ENCODE results near the gene CYFIP2.

The CYFIP2 gene

DNA sequence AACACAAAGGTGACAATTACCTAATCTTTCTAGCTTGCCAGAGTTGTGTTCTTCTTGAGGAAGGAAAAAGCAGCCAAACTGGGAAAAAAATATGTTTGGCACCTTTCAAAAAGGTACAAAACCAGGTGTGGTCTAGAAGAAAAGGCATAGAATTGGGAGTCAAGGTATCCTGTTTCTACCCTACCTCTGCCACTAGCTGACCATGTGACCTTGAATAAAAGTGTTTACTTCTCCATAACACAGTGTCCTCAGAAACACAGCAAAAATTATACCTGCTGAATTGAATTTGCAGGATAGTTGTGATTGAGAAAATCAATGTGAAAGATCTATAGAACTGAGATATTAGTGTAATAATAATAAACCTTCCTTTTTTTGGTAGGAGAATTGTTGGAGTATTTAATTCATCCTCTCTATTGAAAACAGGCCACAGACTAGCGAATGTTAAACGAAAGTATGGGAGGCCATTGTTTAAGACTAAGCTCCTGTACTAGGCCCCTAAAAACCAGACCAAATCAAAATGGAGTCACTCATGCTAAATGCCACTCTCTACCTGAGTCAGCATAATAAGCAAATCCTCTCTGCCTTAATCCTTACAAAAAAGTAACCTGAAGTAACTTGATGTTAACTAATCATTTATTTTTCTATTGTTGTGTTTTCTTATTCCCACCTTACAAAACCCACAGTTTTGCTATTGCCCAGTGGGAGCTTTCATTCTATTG is 12.6 kb downstream of the CYFIP2 start:
- ChIA-PET POLR2A (no interaction called here), CTCF (interaction anchor here (1.2 kb wide), 1 partner anchor 24 kb away, joined by 3 read pairs; no protein-coding TSS in a partner anchor)
- no peak for TF ChIP-seq LEF1 (IDR thresholded peaks at IDR 0.05; ENCODE audit: borderline replicate concordance)
- TF ChIP-seq TARDBP (IDR thresholded peaks at IDR 0.05): no peak
- DNase-seq (ENCODE audit: extremely low spot score): no peak

DNA sequence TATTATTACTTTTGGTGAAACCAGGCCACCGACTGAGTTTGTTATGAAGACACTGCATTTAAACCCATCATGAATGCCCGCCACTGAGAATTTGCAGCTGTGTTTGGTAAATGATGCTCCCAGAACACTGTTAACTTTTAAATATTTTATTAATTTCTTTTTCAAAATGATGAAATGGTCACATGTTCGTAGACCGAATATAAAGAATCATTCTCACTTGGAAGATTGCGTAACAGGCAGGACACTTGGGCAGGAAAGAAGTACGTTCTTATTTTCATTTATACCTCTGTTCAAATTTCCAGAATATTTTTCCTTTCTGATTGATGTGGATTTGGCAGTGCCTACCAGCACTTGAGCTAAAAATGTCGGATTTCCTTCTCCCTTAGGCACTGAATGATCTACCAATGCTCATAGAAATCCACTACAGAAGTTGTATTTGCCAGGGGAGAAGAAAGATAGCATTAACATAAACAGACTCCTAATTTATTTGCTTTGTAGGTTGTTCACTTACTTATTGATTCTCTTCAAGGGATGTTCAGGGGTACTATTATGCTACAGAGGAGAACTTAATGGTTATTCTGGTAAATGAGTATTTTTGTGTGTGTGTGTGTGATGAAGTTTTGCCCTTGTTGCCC is 13.8 kb downstream of the CYFIP2 start:
- ChIA-PET CTCF (interaction anchor here (0.6 to 1.2 kb wide), 2 partner anchors 26 to 124 kb away, joined by 3 to 4 read pairs; no protein-coding TSS in a partner anchor), POLR2A (no interaction called here)
- no peak for DNase-seq (ENCODE audit: extremely low spot score)
- TF ChIP-seq FOXK2 (IDR thresholded peaks at IDR 0.05) (no peak), L3MBTL2 (conservative IDR thresholded peaks at IDR 0.05) (no peak), CTBP1 (IDR thresholded peaks at IDR 0.05; ENCODE audit: borderline replicate concordance) (no peak)

DNA sequence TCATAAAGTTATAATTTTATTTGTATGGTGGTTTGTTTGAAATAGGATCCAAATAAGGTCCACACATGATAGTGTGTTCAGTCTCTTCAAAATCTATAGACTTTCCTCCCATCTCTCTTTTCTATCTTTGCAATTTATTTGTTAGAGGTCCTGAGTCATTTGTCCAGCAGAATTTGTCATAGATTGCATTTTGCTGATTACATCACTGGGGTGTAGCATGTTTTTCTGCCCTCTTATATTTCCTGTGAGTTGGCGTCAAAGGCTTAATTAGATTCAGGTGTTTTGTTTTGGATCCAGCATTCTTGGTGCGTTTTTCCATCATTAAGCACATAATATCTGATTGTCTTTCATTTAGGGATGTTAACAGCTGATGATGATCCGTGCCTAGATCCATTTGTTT is 15.0 kb downstream of the CYFIP2 start:
- POLR2A ChIA-PET: no interaction called here
- TF ChIP-seq SUZ12 (IDR thresholded peaks at IDR 0.05) (no peak), BHLHE40 (IDR thresholded peaks at IDR 0.05; ENCODE audit: borderline replicate concordance) (no peak), TARDBP (IDR thresholded peaks at IDR 0.05) (no peak), ZNF384 (IDR thresholded peaks at IDR 0.05) (no peak), FOXM1 (IDR thresholded peaks at IDR 0.05; ENCODE audit: borderline replicate concordance) (no peak), ARNT (IDR thresholded peaks at IDR 0.05) (no peak), NFRKB (IDR thresholded peaks at IDR 0.05) (no peak), FOXA1 (IDR thresholded peaks at IDR 0.05) (no peak), SP1 (IDR thresholded peaks at IDR 0.05) (no peak), ELF4 (IDR thresholded peaks at IDR 0.05) (no peak), LEF1 (IDR thresholded peaks at IDR 0.05; ENCODE audit: borderline replicate concordance) (no peak), HDGF (IDR thresholded peaks at IDR 0.05; ENCODE audit: borderline replicate concordance) (no peak), L3MBTL2 (conservative IDR thresholded peaks at IDR 0.05) (no peak), FOXK2 (IDR thresholded peaks at IDR 0.05) (no peak), CTBP1 (IDR thresholded peaks at IDR 0.05; ENCODE audit: borderline replicate concordance) (no peak)
- TF ChIP-seq, protein P1, sequence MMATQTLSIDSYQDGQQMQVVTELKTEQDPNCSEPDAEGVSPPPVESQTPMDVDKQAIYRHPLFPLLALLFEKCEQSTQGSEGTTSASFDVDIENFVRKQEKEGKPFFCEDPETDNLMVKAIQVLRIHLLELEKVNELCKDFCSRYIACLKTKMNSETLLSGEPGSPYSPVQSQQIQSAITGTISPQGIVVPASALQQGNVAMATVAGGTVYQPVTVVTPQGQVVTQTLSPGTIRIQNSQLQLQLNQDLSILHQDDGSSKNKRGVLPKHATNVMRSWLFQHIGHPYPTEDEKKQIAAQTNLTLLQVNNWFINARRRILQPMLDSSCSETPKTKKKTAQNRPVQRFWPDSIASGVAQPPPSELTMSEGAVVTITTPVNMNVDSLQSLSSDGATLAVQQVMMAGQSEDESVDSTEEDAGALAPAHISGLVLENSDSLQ (IDR thresholded peaks at IDR 0.05): no peak
- CTCF ChIA-PET: no interaction called here
- no peak for DNase-seq (ENCODE audit: extremely low spot score)

DNA sequence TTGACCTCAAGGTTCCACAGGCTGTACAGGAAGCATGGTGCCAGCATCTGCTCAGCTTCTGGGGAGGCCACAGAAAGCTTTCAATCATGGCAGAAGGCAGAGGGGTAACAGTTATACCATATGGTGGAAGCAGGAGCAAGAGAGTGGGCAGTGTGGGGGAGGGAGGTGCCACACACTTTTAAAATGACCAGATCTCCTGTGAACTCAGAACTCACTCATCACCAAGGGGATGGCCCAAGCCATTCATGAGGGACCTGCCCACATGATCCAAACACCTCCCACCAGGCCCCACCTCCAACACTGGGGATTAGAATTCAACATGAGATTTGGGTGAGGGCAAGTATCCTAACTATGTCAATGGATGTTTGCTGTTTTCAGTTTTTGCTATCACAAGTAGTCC is 16.2 kb downstream of the CYFIP2 start:
- TF ChIP-seq ZNF384 (IDR thresholded peaks at IDR 0.05) (no peak), FOXK2 (IDR thresholded peaks at IDR 0.05) (no peak), ARNT (IDR thresholded peaks at IDR 0.05) (no peak)
- DNase-seq (ENCODE audit: extremely low spot score): no peak
- POLR2A ChIA-PET: no interaction called here
- CTCF ChIA-PET: no interaction called here

DNA sequence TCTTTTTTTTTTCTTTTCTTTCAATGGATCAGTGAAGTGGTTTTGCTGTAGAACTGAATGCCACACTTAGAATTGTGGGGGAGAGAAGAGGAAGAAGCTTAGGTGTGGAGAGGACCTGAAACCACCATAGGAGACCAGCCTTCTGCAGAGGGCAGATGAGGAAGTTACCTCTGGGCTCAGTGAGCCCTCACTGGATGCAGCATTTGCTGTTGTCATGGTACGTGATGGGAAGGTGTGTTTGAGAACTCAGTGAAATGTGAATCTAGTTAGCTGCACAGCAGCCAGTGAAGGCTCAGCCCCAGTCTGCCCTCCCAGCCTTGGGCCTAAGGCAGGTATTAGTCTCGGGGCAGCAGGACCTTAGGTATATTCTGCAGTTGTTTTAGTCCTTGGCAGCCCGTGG is 17.5 kb downstream of the CYFIP2 start:
- ChIA-PET CTCF (no interaction called here), POLR2A (no interaction called here)
- TF ChIP-seq, protein P1 (IDR thresholded peaks at IDR 0.05): no peak
- DNase-seq (ENCODE audit: extremely low spot score): no peak

DNA sequence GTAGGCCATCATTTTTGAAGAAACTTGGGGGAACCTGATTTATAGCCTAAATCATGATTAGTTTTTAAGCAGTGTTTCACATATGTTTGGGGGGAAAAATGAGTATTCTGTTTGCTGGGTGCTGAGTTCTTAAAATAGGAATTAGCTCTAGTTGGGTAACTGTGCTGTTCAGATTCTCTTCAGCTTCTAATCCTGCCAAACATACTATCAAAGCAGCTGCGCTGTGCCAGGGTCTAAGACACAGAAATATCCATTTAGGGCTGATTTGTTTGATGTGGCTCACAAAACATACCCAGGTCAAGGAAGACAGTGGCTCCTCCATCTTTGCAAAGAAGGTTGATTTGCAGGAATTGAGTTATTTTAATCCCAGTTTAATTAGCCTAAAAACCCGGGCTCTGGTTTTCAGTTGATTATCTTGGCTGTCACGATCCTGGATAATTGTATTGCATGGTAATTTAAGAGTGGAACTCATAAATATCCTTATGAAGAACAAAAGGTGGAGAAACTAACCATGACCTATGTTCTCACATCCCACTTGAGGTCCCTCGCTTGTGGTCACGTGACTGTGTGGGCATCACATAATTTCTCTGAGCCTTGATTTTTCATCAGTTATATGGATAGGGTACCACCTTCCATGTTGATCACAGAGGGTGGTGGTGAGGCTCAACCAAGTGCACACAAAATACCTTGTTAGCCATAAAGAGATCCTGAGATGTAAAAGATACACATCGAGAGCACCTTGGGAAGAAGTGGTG is 18.7 kb downstream of the CYFIP2 start:
- POLR2A ChIA-PET: no interaction called here
- TF ChIP-seq BHLHE40 (IDR thresholded peaks at IDR 0.05; ENCODE audit: borderline replicate concordance) (no peak), SUZ12 (IDR thresholded peaks at IDR 0.05) (no peak), HDGF (IDR thresholded peaks at IDR 0.05; ENCODE audit: borderline replicate concordance) (no peak), FOXK2 (IDR thresholded peaks at IDR 0.05) (no peak), FOXM1 (IDR thresholded peaks at IDR 0.05; ENCODE audit: borderline replicate concordance) (no peak), ARNT (IDR thresholded peaks at IDR 0.05) (no peak), L3MBTL2 (conservative IDR thresholded peaks at IDR 0.05) (no peak), LEF1 (IDR thresholded peaks at IDR 0.05; ENCODE audit: borderline replicate concordance) (no peak), SP1 (IDR thresholded peaks at IDR 0.05) (no peak)
- CTCF ChIA-PET: no interaction called here
- DNase-seq (ENCODE audit: extremely low spot score): no peak

DNA sequence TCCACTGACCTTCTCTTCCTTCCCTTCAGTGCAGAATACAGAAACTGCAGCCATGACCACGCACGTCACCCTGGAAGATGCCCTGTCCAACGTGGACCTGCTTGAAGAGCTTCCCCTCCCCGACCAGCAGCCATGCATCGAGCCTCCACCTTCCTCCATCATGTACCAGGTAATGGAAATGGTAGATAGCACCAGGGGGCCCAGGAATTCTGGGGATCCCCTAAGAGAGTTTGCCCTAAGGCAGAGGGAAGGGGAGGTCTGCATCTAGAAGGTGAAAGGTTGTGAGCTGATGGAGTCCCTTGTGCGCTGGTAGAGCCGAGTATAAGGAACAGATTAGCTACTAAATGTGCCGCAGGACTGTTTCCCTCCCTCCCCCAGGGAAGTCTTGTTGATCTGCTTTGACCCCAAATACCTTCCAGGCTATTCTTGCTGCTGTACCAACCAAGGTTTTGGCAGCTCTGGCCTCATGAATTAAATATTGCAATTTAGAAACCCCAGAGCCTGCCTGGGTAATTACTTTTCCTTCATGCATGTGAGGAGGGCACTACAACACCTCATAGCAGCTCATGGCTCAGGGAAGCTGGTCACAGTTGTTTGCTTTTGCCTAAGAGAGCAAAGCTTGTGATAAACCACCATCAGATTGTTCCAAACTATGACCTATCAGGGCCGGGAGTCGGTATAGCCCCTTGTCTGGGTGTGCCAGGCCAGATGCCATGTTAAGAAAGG is 19.6 kb downstream of the CYFIP2 start:
- DNase-seq (ENCODE audit: extremely low spot score): no peak
- TF ChIP-seq TARDBP (IDR thresholded peaks at IDR 0.05) (no peak), CTBP1 (IDR thresholded peaks at IDR 0.05; ENCODE audit: borderline replicate concordance) (no peak), SP1 (IDR thresholded peaks at IDR 0.05) (no peak), ZNF384 (IDR thresholded peaks at IDR 0.05) (no peak), NFRKB (IDR thresholded peaks at IDR 0.05) (no peak), SUZ12 (IDR thresholded peaks at IDR 0.05) (no peak), ARNT (IDR thresholded peaks at IDR 0.05) (no peak), BHLHE40 (IDR thresholded peaks at IDR 0.05; ENCODE audit: borderline replicate concordance) (no peak), FOXM1 (IDR thresholded peaks at IDR 0.05; ENCODE audit: borderline replicate concordance) (no peak), L3MBTL2 (conservative IDR thresholded peaks at IDR 0.05) (no peak), FOXK2 (IDR thresholded peaks at IDR 0.05) (no peak), ELF4 (IDR thresholded peaks at IDR 0.05) (no peak), LEF1 (IDR thresholded peaks at IDR 0.05; ENCODE audit: borderline replicate concordance) (no peak), FOXA1 (IDR thresholded peaks at IDR 0.05) (no peak), HDGF (IDR thresholded peaks at IDR 0.05; ENCODE audit: borderline replicate concordance) (no peak)
- TF ChIP-seq, protein P1 (IDR thresholded peaks at IDR 0.05): no peak
- CTCF ChIA-PET: no interaction called here
- POLR2A ChIA-PET: no interaction called here

Data from HEK293T (cell line).